CD4-positive, alpha-beta memory T cell (primary cell): ENCODE data around the gene ESPN. TPM values are rescaled to one million over a fixed set of nuclear protein-coding genes. Genes with fewer than 3 reads are reported as not detected.

Experiments
- CTCF ChIA-PET: fragments of 350-600 bp; sonication (Branson Sonifier 250); formaldehyde crosslinking; loops from one replicate; lab custom pipeline; 2021; ENCODE audit warnings: inconsistent platforms; ENCODE audit not compliant: partially characterized antibody; lab: Charles Lee
- POLR2A ChIA-PET: fragments of 350-600 bp; sonication (Branson Sonifier 250); formaldehyde crosslinking; loops from one replicate; lab custom pipeline; 2021; ENCODE audit not compliant: partially characterized antibody; lab: Charles Lee
- DNase-seq, 5 donors: peaks; one replicate each; pipeline versions ENCODE4 v3.0.0 to v3.0.0-alpha.2; 2020 to 2022; ENCODE audit warnings: mixed read lengths in 1 of 5
- H3K27ac ChIP-seq: one replicate; pipeline ENCODE4 v1.7.0; 2013; ENCODE audit warnings: low read depth, low read length
- H3K27me3 ChIP-seq: 2 replicates; pipeline ENCODE4 v1.7.0; 2013; ENCODE audit warnings: mild to moderate bottlenecking, low read length, moderate library complexity; ENCODE audit not compliant: insufficient read depth
- H3K36me3 ChIP-seq: 2 replicates; pipeline ENCODE4 v1.7.0; 2013; ENCODE audit warnings: mild to moderate bottlenecking, low read length, moderate library complexity; ENCODE audit not compliant: insufficient read depth
- H3K4me1 ChIP-seq: 2 replicates; pipeline ENCODE4 v1.7.0; 2013; ENCODE audit warnings: mild to moderate bottlenecking, low read length, moderate library complexity; ENCODE audit not compliant: insufficient read depth
- H3K4me3 ChIP-seq, 2 donors: one replicate each; pipeline ENCODE4 v1.7.0; 2013; ENCODE audit warnings: low read length in 2 of 2, mild to moderate bottlenecking in 1 of 2
- H3K9me3 ChIP-seq, 2 donors: one replicate each; pipeline ENCODE4 v1.7.0; 2013; ENCODE audit warnings: low read length in 2 of 2, control low read depth in 1 of 2; ENCODE audit not compliant: control insufficient read depth in 1 of 2
- H3K27ac Mint-ChIP-seq, 7 donors: one replicate each; pipeline ENCODE4 v1.8.0; 2020 to 2021; ENCODE audit warnings: mixed read lengths in 7 of 7, mild to moderate bottlenecking in 6 of 7, inconsistent platforms in 3 of 7, moderate library complexity in 3 of 7
- H3K27me3 Mint-ChIP-seq, 2 donors: one replicate each; pipeline ENCODE4 v1.8.0; 2020 to 2021; ENCODE audit warnings: mixed read lengths in 2 of 2
- H3K36me3 Mint-ChIP-seq, 2 donors: one replicate each; pipeline ENCODE4 v1.8.0; 2020 to 2021; ENCODE audit warnings: mixed read lengths in 2 of 2, inconsistent platforms in 1 of 2, mild to moderate bottlenecking in 1 of 2
- H3K4me1 Mint-ChIP-seq, 4 donors: one replicate each; pipeline ENCODE4 v1.8.0; 2020 to 2021; ENCODE audit warnings: mixed read lengths in 4 of 4, mild to moderate bottlenecking in 1 of 4
- H3K4me3 Mint-ChIP-seq, 8 donors: one replicate each; pipeline ENCODE4 v1.8.0; 2020 to 2021; ENCODE audit warnings: mixed read lengths in 8 of 8, mild to moderate bottlenecking in 7 of 8, moderate library complexity in 6 of 8, inconsistent platforms in 3 of 8
- H3K9me3 Mint-ChIP-seq, 8 donors: one replicate each; pipeline ENCODE4 v1.8.0; 2020 to 2021; ENCODE audit warnings: mixed read lengths in 8 of 8, mild to moderate bottlenecking in 5 of 8, inconsistent platforms in 3 of 8, moderate library complexity in 1 of 8
- intact Hi-C: fragments of 100-400 bp; cut with micrococcal nuclease; formaldehyde crosslinking; loops from one replicate; pipeline ENCODE4 v1.15.1; 2023
- polyA plus RNA-seq, 2 donors: library from polyadenylated mRNA; unstranded; fragments of 300-500 nt; fragmentation: Illumina TruSeq; gene quantifications; one replicate each; pipeline ENCODE4 v1.2.3, GENCODE V29; 2021
- total RNA-seq, 2 experiments: library from RNA; stranded (reverse); gene quantifications; one replicate each; pipeline ENCODE4 v1.2.3, GENCODE V29; 2021

The ESPN gene
- total and polyA plus RNA-seq, 4 experiments from 2014 or later: 0.48 to 13.5 (median 6.3) TPM

GRCh38 chr1:6423321-6423999, 1.1 kb upstream of the ESPN start:
- no peak overlapping the region for H3K27ac Mint-ChIP-seq
- H3K27ac ChIP-seq: no peak overlapping the region
- no peaks in the 10 kb centered on the region for H3K9me3 ChIP-seq
- peak overlapping the region in 1 of 2 donors; percentile 38 for H3K4me3 ChIP-seq
- no peaks in the 10 kb centered on the region for H3K36me3 ChIP-seq
- peaks cover 35% of the 10 kb centered on the region for H3K4me1 ChIP-seq
- intact Hi-C loops: loop anchor here (1.0 kb wide), 5 partner anchors 15 to 223 kb away; partner anchors contain the start of gene NOL9
- peaks cover 37% of the 10 kb centered on the region for H3K27me3 ChIP-seq
- peaks cover 22 to 24% of the 10 kb centered on the region in 2 donors for H3K27me3 Mint-ChIP-seq
- H3K36me3 Mint-ChIP-seq: no peaks in the 10 kb centered on the region
- no peaks in the 10 kb centered on the region for H3K9me3 Mint-ChIP-seq
- ChIA-PET CTCF (interaction anchor here (0.7 to 5.6 kb wide), 25 partner anchors 8 to 223 kb away, joined by 3 to 88 read pairs (median 4); partner anchors contain the start of gene PLEKHG5), POLR2A (interaction anchor here (0.7 to 2.8 kb wide), 6 partner anchors 14 to 179 kb away, joined by 3 to 16 read pairs (median 5); partner anchors contain the start of gene KLHL21)
- H3K4me3 Mint-ChIP-seq: peak overlapping the region; percentile 46 to 76 (median 68)
- peak; percentile 64 to 74 (median 69) for DNase-seq
- H3K4me1 Mint-ChIP-seq: peaks cover 6 to 35% (median 19%) of the 10 kb centered on the region in 4 donors

GRCh38 chr1:6424000-6424565, 493 bp upstream of the ESPN start:
- H3K9me3 ChIP-seq: no peaks in the 10 kb centered on the region
- intact Hi-C loops: loop anchor here (1.0 kb wide), 5 partner anchors 14 to 222 kb away; partner anchors contain the start of gene NOL9
- POLR2A ChIA-PET: interaction anchor here (0.9 to 2.8 kb wide), 4 partner anchors 14 to 179 kb away, joined by 4 to 16 read pairs (median 6); no protein-coding TSS in a partner anchor
- Mint-ChIP-seq H3K4me3 (peak overlapping the region; percentile 48 to 76 (median 68)), H3K9me3 (no peaks in the 10 kb centered on the region), H3K36me3 (no peaks in the 10 kb centered on the region), H3K27ac (no peak overlapping the region), H3K4me1 (peaks cover 5 to 35% (median 18%) of the 10 kb centered on the region in 4 donors), H3K27me3 (peaks cover 20 to 22% of the 10 kb centered on the region in 2 donors)
- no peak overlapping the region for H3K27ac ChIP-seq
- no peaks in the 10 kb centered on the region for H3K36me3 ChIP-seq
- H3K4me1 ChIP-seq: peaks cover 31% of the 10 kb centered on the region
- DNase-seq: no peak
- H3K4me3 ChIP-seq: peak overlapping the region in 1 of 2 donors; percentile 38
- peaks cover 31% of the 10 kb centered on the region for H3K27me3 ChIP-seq
- CTCF ChIA-PET: interaction anchor here (0.9 to 5.6 kb wide), 21 partner anchors 8 to 222 kb away, joined by 3 to 88 read pairs (median 4); partner anchors contain the start of gene PLEKHG5

GRCh38 chr1:6425658-6426057, 1.1 kb downstream of the ESPN start:
- Mint-ChIP-seq H3K27me3 (peaks cover 17 to 21% of the 10 kb centered on the region in 2 donors), H3K4me3 (peak overlapping the region in 4 of 8 donors; percentile 18 to 36 (median 36)), H3K9me3 (no peaks in the 10 kb centered on the region), H3K36me3 (no peaks in the 10 kb centered on the region), H3K27ac (no peak overlapping the region), H3K4me1 (peaks cover 4 to 35% (median 18%) of the 10 kb centered on the region in 4 donors)
- POLR2A ChIA-PET: interaction anchor here (0.6 to 1.8 kb wide), 2 partner anchors 34 to 45 kb away, joined by 3 to 7 read pairs; no protein-coding TSS in a partner anchor
- H3K9me3 ChIP-seq: no peaks in the 10 kb centered on the region
- CTCF ChIA-PET: interaction anchor here (0.9 to 2.7 kb wide), 5 partner anchors 12 to 64 kb away, joined by 3 to 16 read pairs (median 3); no protein-coding TSS in a partner anchor
- H3K36me3 ChIP-seq: no peaks in the 10 kb centered on the region
- H3K4me1 ChIP-seq: peaks cover 24% of the 10 kb centered on the region
- no peak overlapping the region for H3K27ac ChIP-seq
- peaks cover 23% of the 10 kb centered on the region for H3K27me3 ChIP-seq
- DNase-seq: no peak
- no peak overlapping the region for H3K4me3 ChIP-seq
- intact Hi-C loops: no loop called here

- intact Hi-C loops: no loop called here
- no peak overlapping the region for H3K4me3 Mint-ChIP-seq
- Histone ChIP-seq H3K4me1 (peaks cover 20% of the 10 kb centered on the region), H3K27ac (no peak overlapping the region), H3K9me3 (no peaks in the 10 kb centered on the region), H3K36me3 (no peaks in the 10 kb centered on the region), H3K27me3 (peaks cover 16% of the 10 kb centered on the region), H3K4me3 (no peak overlapping the region)
- no peaks in the 10 kb centered on the region for H3K9me3 Mint-ChIP-seq
- ChIA-PET POLR2A (interaction anchor here (0.6 to 1.8 kb wide), 2 partner anchors 33 to 44 kb away, joined by 3 to 7 read pairs; no protein-coding TSS in a partner anchor), CTCF (interaction anchor here (1.2 to 2.7 kb wide), 3 partner anchors 12 to 61 kb away, joined by 3 to 16 read pairs (median 3); no protein-coding TSS in a partner anchor)
- no peaks in the 10 kb centered on the region for H3K36me3 Mint-ChIP-seq
- no peak overlapping the region for H3K27ac Mint-ChIP-seq
- H3K4me1 Mint-ChIP-seq: peaks cover 4 to 28% (median 16%) of the 10 kb centered on the region in 4 donors
- H3K27me3 Mint-ChIP-seq: peaks cover 12 to 15% of the 10 kb centered on the region in 2 donors
- peak in 1 of 5 donors; percentile 33 for DNase-seq
Observed at GRCh38 chr1:6426277-6426971, 1.8 kb downstream of the ESPN start.

GRCh38 chr1:6426972-6427350, 2.4 kb downstream of the ESPN start:
- H3K9me3 ChIP-seq: no peaks in the 10 kb centered on the region
- peaks cover 15% of the 10 kb centered on the region for H3K27me3 ChIP-seq
- ChIA-PET CTCF (interaction anchor here (1.2 to 2.7 kb wide), 3 partner anchors 11 to 60 kb away, joined by 3 to 16 read pairs (median 3); no protein-coding TSS in a partner anchor), POLR2A (no interaction called here)
- H3K4me1 Mint-ChIP-seq: peaks cover 4 to 26% (median 16%) of the 10 kb centered on the region in 4 donors
- no peak overlapping the region for H3K27ac Mint-ChIP-seq
- H3K36me3 ChIP-seq: no peaks in the 10 kb centered on the region
- no peaks in the 10 kb centered on the region for H3K36me3 Mint-ChIP-seq
- no peaks in the 10 kb centered on the region for H3K9me3 Mint-ChIP-seq
- no peak overlapping the region for H3K27ac ChIP-seq
- no peak overlapping the region for H3K4me3 ChIP-seq
- H3K4me1 ChIP-seq: peaks cover 20% of the 10 kb centered on the region
- no peak overlapping the region for H3K4me3 Mint-ChIP-seq
- H3K27me3 Mint-ChIP-seq: peaks cover 10 to 11% of the 10 kb centered on the region in 2 donors
- no peak for DNase-seq
- intact Hi-C loops: no loop called here

- Histone ChIP-seq H3K4me1 (peaks cover 20% of the 10 kb centered on the region), H3K36me3 (no peaks in the 10 kb centered on the region), H3K4me3 (no peak overlapping the region), H3K27me3 (peaks cover 15% of the 10 kb centered on the region), H3K9me3 (no peaks in the 10 kb centered on the region), H3K27ac (no peak overlapping the region)
- POLR2A ChIA-PET: no interaction called here
- Mint-ChIP-seq H3K27ac (no peak overlapping the region), H3K36me3 (no peaks in the 10 kb centered on the region), H3K27me3 (peaks cover 9 to 10% of the 10 kb centered on the region in 2 donors), H3K4me1 (peaks cover 4 to 25% (median 16%) of the 10 kb centered on the region in 4 donors), H3K4me3 (no peak overlapping the region), H3K9me3 (no peaks in the 10 kb centered on the region)
- CTCF ChIA-PET: interaction anchor here (1.2 kb wide), 1 partner anchor 13 kb away, joined by 3 read pairs; no protein-coding TSS in a partner anchor
- DNase-seq: no peak
- intact Hi-C loops: no loop called here
Observed at GRCh38 chr1:6427441-6428390, 3.1 kb downstream of the ESPN start.
